A549 (cell line): Measurements from ENCODE around the gene TEX2.

Experiments used
- EP300 ChIP-seq, 2 experiments: fragments of >200 bp; sonication (Bioruptor Twin); formaldehyde crosslinking; IDR thresholded peaks; 2 replicates in 1 of 2; 3 replicates in 1 of 2; pipeline ENCODE4 v1.6.1; 2016 to 2017
- TF ChIP-seq, protein P1 (sequence below): fragments of >200 bp; sonication (Bioruptor Twin); formaldehyde crosslinking; IDR thresholded peaks from 3 replicates; pipeline ENCODE4 v1.5.1; 2016

- TF ChIP-seq, protein P1, sequence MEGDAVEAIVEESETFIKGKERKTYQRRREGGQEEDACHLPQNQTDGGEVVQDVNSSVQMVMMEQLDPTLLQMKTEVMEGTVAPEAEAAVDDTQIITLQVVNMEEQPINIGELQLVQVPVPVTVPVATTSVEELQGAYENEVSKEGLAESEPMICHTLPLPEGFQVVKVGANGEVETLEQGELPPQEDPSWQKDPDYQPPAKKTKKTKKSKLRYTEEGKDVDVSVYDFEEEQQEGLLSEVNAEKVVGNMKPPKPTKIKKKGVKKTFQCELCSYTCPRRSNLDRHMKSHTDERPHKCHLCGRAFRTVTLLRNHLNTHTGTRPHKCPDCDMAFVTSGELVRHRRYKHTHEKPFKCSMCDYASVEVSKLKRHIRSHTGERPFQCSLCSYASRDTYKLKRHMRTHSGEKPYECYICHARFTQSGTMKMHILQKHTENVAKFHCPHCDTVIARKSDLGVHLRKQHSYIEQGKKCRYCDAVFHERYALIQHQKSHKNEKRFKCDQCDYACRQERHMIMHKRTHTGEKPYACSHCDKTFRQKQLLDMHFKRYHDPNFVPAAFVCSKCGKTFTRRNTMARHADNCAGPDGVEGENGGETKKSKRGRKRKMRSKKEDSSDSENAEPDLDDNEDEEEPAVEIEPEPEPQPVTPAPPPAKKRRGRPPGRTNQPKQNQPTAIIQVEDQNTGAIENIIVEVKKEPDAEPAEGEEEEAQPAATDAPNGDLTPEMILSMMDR = no peak
- no peak for TF ChIP-seq EP300 (IDR thresholded peaks at IDR 0.05)
Measured at GRCh38 chr17:64260886-64261285, 2.2 kb downstream of the TEX2 start.
